IMR-90 (cell line): Measurements from ENCODE around the gene NFKB1. TPM values are rescaled to one million over a fixed set of nuclear protein-coding genes. Genes with fewer than 3 reads are reported as not detected.

Experiments used
- ATAC-seq: fragments of 200-7000 bp; cut with Tn5 transposase; 2 replicates; pipeline ENCODE4 v1.9.1; 2020; ENCODE audit warnings: low read depth, mild to moderate bottlenecking, moderate library complexity
- BruUV-seq: library from RNA; stranded (reverse); fragments of 400-500 nt; replicated peaks from 2 replicates; lab custom pipeline; 2021; lab: Mats Ljungman, UMichigan
- CTCF ChIA-PET: fragments of 300-600 bp; formaldehyde crosslinking; extraction: SDS; loops from one replicate; lab custom pipeline; 2021; ENCODE audit warnings: antibody characterized with exemption; lab: Yijun Ruan, JAX
- POLR2A ChIA-PET: fragments of 300-600 bp; sonication (Branson Sonifier 250); formaldehyde crosslinking; loops from one replicate; lab custom pipeline; 2022; ENCODE audit warnings: antibody characterized with exemption; ENCODE audit not compliant: unreplicated experiment; lab: Charles Lee
- DNase-seq: peaks from one replicate; pipeline ENCODE4 v3.0.0; 2013
- H2AFZ ChIP-seq: replicated peaks from 2 replicates; pipeline ENCODE3; 2013; ENCODE audit warnings: low read length, mild to moderate bottlenecking; ENCODE audit not compliant: poor library complexity
- H2AK5ac ChIP-seq: 2 replicates; pipeline ENCODE4 v1.6.1; 2013; ENCODE audit warnings: low read depth, low read length, inconsistent platforms
- H2AK9ac ChIP-seq: replicated peaks from 2 replicates; pipeline ENCODE3; 2013; ENCODE audit warnings: mild to moderate bottlenecking, low read depth, low read length, moderate library complexity; ENCODE audit not compliant: poor library complexity
- H2BK120ac ChIP-seq: 2 replicates; pipeline ENCODE4 v1.6.1; 2013; ENCODE audit warnings: low read depth, low read length, inconsistent platforms
- H2BK15ac ChIP-seq: 3 replicates; pipeline ENCODE4 v1.6.1; 2013; ENCODE audit warnings: low read depth, low read length, inconsistent platforms
- H2BK20ac ChIP-seq: 2 replicates; pipeline ENCODE4 v1.6.1; 2013; ENCODE audit warnings: low read depth, mild to moderate bottlenecking, inconsistent platforms, low read length, moderate library complexity
- H2BK5ac ChIP-seq: 2 replicates; pipeline ENCODE4 v1.6.1; 2013; ENCODE audit warnings: mild to moderate bottlenecking, low read depth, low read length, inconsistent platforms; ENCODE audit not compliant: poor library complexity, severe bottlenecking
- H3K14ac ChIP-seq: replicated peaks from 2 replicates; pipeline ENCODE4 v1.6.1; 2013; ENCODE audit warnings: low read depth, low read length, inconsistent platforms
- H3K18ac ChIP-seq: 2 replicates; pipeline ENCODE4 v1.6.1; 2013; ENCODE audit warnings: low read depth, low read length, control low read depth
- H3K23ac ChIP-seq: 2 replicates; pipeline ENCODE4 v1.6.1; 2013; ENCODE audit warnings: low read depth, low read length, inconsistent platforms
- H3K27ac ChIP-seq: 2 replicates; pipeline ENCODE4 v1.5.1; 2013; ENCODE audit warnings: mild to moderate bottlenecking, control low read depth, low read length; ENCODE audit not compliant: insufficient read depth
- H3K27me3 ChIP-seq: 2 replicates; pipeline ENCODE4 v1.6.1; 2013; ENCODE audit warnings: low read length; ENCODE audit not compliant: control insufficient read depth, insufficient read depth
- H3K36me3 ChIP-seq: 2 replicates; pipeline ENCODE4 v1.6.1; 2013; ENCODE audit warnings: low read length, mixed read lengths; ENCODE audit not compliant: control insufficient read depth, insufficient read depth
- H3K4ac ChIP-seq: 2 replicates; pipeline ENCODE4 v1.6.1; 2013; ENCODE audit warnings: low read depth, low read length, inconsistent platforms
- H3K4me1 ChIP-seq: 2 replicates; pipeline ENCODE4 v1.6.1; 2013; ENCODE audit warnings: low read length, mixed read lengths; ENCODE audit not compliant: control insufficient read depth, insufficient read depth
- H3K4me2 ChIP-seq: 2 replicates; pipeline ENCODE4 v1.6.1; 2013; ENCODE audit warnings: low read depth, mild to moderate bottlenecking, control low read depth, low read length, moderate library complexity
- H3K4me3 ChIP-seq: 2 replicates; pipeline ENCODE4 v1.5.1; 2013; ENCODE audit warnings: low read depth, mild to moderate bottlenecking, control low read depth, low read length, moderate library complexity; ENCODE audit not compliant: insufficient read depth
- H3K56ac ChIP-seq: 2 replicates; pipeline ENCODE4 v1.6.1; 2013; ENCODE audit warnings: low read length, inconsistent platforms; ENCODE audit not compliant: insufficient read depth; ENCODE audit errors: extremely low read depth
- H3K79me1 ChIP-seq, 2 experiments: 2 replicates each; pipeline ENCODE4 v1.6.1; 2013; ENCODE audit warnings: low read length in 2 of 2, inconsistent platforms in 1 of 2, low read depth in 1 of 2
- H3K9ac ChIP-seq: 2 replicates; pipeline ENCODE4 v1.6.1; 2013; ENCODE audit warnings: low read depth, low read length, control low read depth
- H3K9me1 ChIP-seq: 2 replicates; pipeline ENCODE4 v1.6.1; 2013; ENCODE audit warnings: low read length, inconsistent platforms; ENCODE audit not compliant: insufficient read depth
- H3K9me3 ChIP-seq: 2 replicates; pipeline ENCODE4 v1.6.1; 2013; ENCODE audit warnings: low read length; ENCODE audit not compliant: control insufficient read depth, insufficient read depth
- H4K20me1 ChIP-seq: 2 replicates; pipeline ENCODE4 v1.6.1; 2013; ENCODE audit warnings: low read length, inconsistent platforms; ENCODE audit not compliant: insufficient read depth
- H4K5ac ChIP-seq: 2 replicates; pipeline ENCODE4 v1.6.1; 2013; ENCODE audit warnings: mild to moderate bottlenecking, low read depth, low read length, control low read depth
- H4K8ac ChIP-seq, 2 experiments: 2 replicates each; pipeline ENCODE4 v1.6.1; 2013; ENCODE audit warnings: low read depth in 2 of 2, low read length in 2 of 2, control low read depth in 1 of 2, inconsistent platforms in 1 of 2
- H4K91ac ChIP-seq: 2 replicates; pipeline ENCODE4 v1.6.1; 2013; ENCODE audit warnings: low read depth, low read length, inconsistent platforms; ENCODE audit not compliant: insufficient read depth
- BHLHE40 ChIP-seq: fragments of 150-350 bp; IDR thresholded peaks from 2 replicates; pipeline ENCODE4 v1.6.1; 2016; ENCODE audit warnings: mild to moderate bottlenecking, low read depth, low read length
- CEBPB ChIP-seq: IDR thresholded peaks from 2 replicates; pipeline ENCODE4 v1.6.1; 2012; ENCODE audit warnings: low read depth, low read length, improper control_type of control experiment
- CHD1 ChIP-seq: IDR thresholded peaks from 2 replicates; pipeline ENCODE4 v1.6.1; 2012; ENCODE audit warnings: low read depth, low read length, improper control_type of control experiment
- CTCF ChIP-seq: conservative IDR thresholded peaks from 2 replicates; pipeline ENCODE4 v1.5.1; 2012; ENCODE audit warnings: mild to moderate bottlenecking, low read depth, low read length, improper control_type of control experiment
- FOS ChIP-seq: fragments of 150-350 bp; IDR thresholded peaks from 2 replicates; pipeline ENCODE4 v1.6.1; 2016; ENCODE audit warnings: low read depth, low read length
- MAFK ChIP-seq: IDR thresholded peaks from 2 replicates; pipeline ENCODE4 v1.6.1; 2012; ENCODE audit warnings: low read depth, low read length, improper control_type of control experiment
- MAZ ChIP-seq: IDR thresholded peaks from 2 replicates; pipeline ENCODE4 v1.6.1; 2012; ENCODE audit warnings: low read depth, mild to moderate bottlenecking, low read length, improper control_type of control experiment, moderate library complexity, borderline replicate concordance
- MXI1 ChIP-seq: IDR thresholded peaks from 2 replicates; pipeline ENCODE4 v1.6.1; 2012; ENCODE audit warnings: low read depth, mild to moderate bottlenecking, low read length, moderate library complexity, borderline replicate concordance
- NFE2L2 ChIP-seq: fragments of 150-350 bp; IDR thresholded peaks from 2 replicates; pipeline ENCODE4 v1.6.1; 2016; ENCODE audit warnings: low read depth, mild to moderate bottlenecking, low read length
- POLR2A ChIP-seq: IDR thresholded peaks from 2 replicates; pipeline ENCODE4 v1.6.1; 2012; ENCODE audit warnings: mild to moderate bottlenecking, low read depth, low read length
- RAD21 ChIP-seq: IDR thresholded peaks from 2 replicates; pipeline ENCODE4 v1.6.1; 2012; ENCODE audit warnings: low read length, improper control_type of control experiment
- RCOR1 ChIP-seq: IDR thresholded peaks from 2 replicates; pipeline ENCODE4 v1.6.1; 2012; ENCODE audit warnings: mild to moderate bottlenecking, low read length, improper control_type of control experiment; ENCODE audit not compliant: insufficient replicate concordance
- RFX5 ChIP-seq: IDR thresholded peaks from 2 replicates; pipeline ENCODE4 v1.8.0; 2012; ENCODE audit warnings: low read depth, mild to moderate bottlenecking, low read length, moderate library complexity
- SMC3 ChIP-seq: fragments of 150-350 bp; IDR thresholded peaks from 2 replicates; pipeline ENCODE4 v1.6.1; 2016; ENCODE audit warnings: low read depth, mild to moderate bottlenecking, antibody characterized with exemption, low read length, moderate library complexity
- WGBS, 2 experiments: methylation state at CpG; one replicate each; pipeline versions ENCODE4 v1.1.5 to v1.1.7; 2013; ENCODE audit warnings: missing lambda C conversion rate in 2 of 2; ENCODE audit not compliant: insufficient read length in 1 of 2; ENCODE audit errors: extremely low coverage in 2 of 2; 5-methylcytosine and 5-hydroxymethylcytosine counted together
- dilution Hi-C: fragments of 300-500 bp; cut with HindIII; formaldehyde crosslinking; loops from one replicate; pipeline ENCODE4 v1.14.3; 2018; ENCODE audit warnings: low sequenced_read_pairs; ENCODE audit not compliant: unreplicated experiment
- in situ Hi-C: fragments of 300-500 bp; cut with MboI; formaldehyde crosslinking; loops from 3 replicates; pipeline ENCODE4 v1.14.3; 2019; ENCODE audit warnings: low sequenced_read_pairs, inconsistent platforms, mixed read lengths
- intact Hi-C: fragments of 100-400 bp; cut with micrococcal nuclease; formaldehyde crosslinking; loops from 2 replicates; pipeline ENCODE4 v1.10.0; 2022
- polyA plus RNA-seq, 3 experiments: library from polyadenylated mRNA; depleted of rRNA; stranded (reverse); fragments of >200 nt; gene quantifications; 2 replicates each; pipeline ENCODE4 v1.2.3, GENCODE V29; 2012; ENCODE audit warnings: low replicate concordance in 1 of 3
- total RNA-seq: library from RNA; depleted of rRNA; stranded (reverse); fragments of >200 nt; gene quantifications from 2 replicates; pipeline ENCODE4 v1.2.3, GENCODE V29; 2012
- TF ChIP-seq, protein P1 (sequence below): fragments of 150-350 bp; IDR thresholded peaks from 2 replicates; pipeline ENCODE4 v1.6.1; 2016; ENCODE audit warnings: low read depth, mild to moderate bottlenecking, low read length, moderate library complexity, borderline replicate concordance
- TF ChIP-seq, protein P2 (sequence below): fragments of 150-350 bp; IDR thresholded peaks from 2 replicates; pipeline ENCODE4 v1.6.1; 2017; ENCODE audit warnings: mild to moderate bottlenecking, antibody characterized with exemption, low read length, low read depth

Gene NFKB1
- total and polyA plus RNA-seq, 2 of the 4 experiments (the other 2 are of a cell fraction): 19.8 to 24.6 TPM

GRCh38 chr4:102586002-102586643 lies 85.0 kb downstream of the NFKB1 start:
- H3K4me2 ChIP-seq: no peak overlapping the region
- no peak overlapping the region for H3K9ac ChIP-seq
- no peak for DNase-seq
- H3K9me1 ChIP-seq: no peaks in the 10 kb centered on the region; the same call in 1 of the 2 replicates
- TF ChIP-seq, protein P1, sequence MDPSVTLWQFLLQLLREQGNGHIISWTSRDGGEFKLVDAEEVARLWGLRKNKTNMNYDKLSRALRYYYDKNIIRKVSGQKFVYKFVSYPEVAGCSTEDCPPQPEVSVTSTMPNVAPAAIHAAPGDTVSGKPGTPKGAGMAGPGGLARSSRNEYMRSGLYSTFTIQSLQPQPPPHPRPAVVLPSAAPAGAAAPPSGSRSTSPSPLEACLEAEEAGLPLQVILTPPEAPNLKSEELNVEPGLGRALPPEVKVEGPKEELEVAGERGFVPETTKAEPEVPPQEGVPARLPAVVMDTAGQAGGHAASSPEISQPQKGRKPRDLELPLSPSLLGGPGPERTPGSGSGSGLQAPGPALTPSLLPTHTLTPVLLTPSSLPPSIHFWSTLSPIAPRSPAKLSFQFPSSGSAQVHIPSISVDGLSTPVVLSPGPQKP: no peak
- TF ChIP-seq CEBPB: no peak
- TF ChIP-seq, protein P2, sequence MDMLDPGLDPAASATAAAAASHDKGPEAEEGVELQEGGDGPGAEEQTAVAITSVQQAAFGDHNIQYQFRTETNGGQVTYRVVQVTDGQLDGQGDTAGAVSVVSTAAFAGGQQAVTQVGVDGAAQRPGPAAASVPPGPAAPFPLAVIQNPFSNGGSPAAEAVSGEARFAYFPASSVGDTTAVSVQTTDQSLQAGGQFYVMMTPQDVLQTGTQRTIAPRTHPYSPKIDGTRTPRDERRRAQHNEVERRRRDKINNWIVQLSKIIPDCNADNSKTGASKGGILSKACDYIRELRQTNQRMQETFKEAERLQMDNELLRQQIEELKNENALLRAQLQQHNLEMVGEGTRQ: no peak
- TF ChIP-seq RCOR1: no peak
- no peak for TF ChIP-seq CHD1
- TF ChIP-seq MXI1: no peak
- no peak for TF ChIP-seq RAD21
- no peak for TF ChIP-seq MAZ
- TF ChIP-seq CTCF: no peak
- TF ChIP-seq NFE2L2: no peak
- TF ChIP-seq MAFK: no peak
- TF ChIP-seq SMC3: no peak
- no peak for TF ChIP-seq POLR2A
- TF ChIP-seq BHLHE40: no peak
- TF ChIP-seq RFX5: no peak
- TF ChIP-seq FOS: no peak
- no peak overlapping the region for H3K27ac ChIP-seq
- no peaks in the 10 kb centered on the region for H3K27me3 ChIP-seq
- H3K14ac ChIP-seq: no peak overlapping the region
- no peak overlapping the region for H3K56ac ChIP-seq
- WGBS, 2 experiments: 97% methylated on average over 3 of the region's 4 CpGs; no CpG with 5 or more reads in 1 of the 2 experiments
- H2BK120ac ChIP-seq: no peak overlapping the region
- no peak overlapping the region for H2AK5ac ChIP-seq
- H3K36me3 ChIP-seq: peaks cover 15% of the 10 kb centered on the region
- peaks cover 1% of the 10 kb centered on the region; the same call in 1 of the 2 replicates for H3K9me3 ChIP-seq
- H3K79me1 ChIP-seq: 0 out of 4 replicates have a peak, but pooled peaks cover 0 to 3% of the 10 kb centered on the region in 2 experiments
- no peak overlapping the region for H2BK15ac ChIP-seq
- no peak overlapping the region for H2AK9ac ChIP-seq
- intact Hi-C loops (no loop called here), dilution Hi-C loops (no loop called here), in situ Hi-C loops (no loop called here)
- no peak overlapping the region for H2BK5ac ChIP-seq
- no peak overlapping the region for H4K8ac ChIP-seq
- H4K91ac ChIP-seq: no peak overlapping the region
- no peak overlapping the region for H2AFZ ChIP-seq
- no peaks in the 10 kb centered on the region for H4K20me1 ChIP-seq
- no peak for ATAC-seq
- no peak overlapping the region for H3K18ac ChIP-seq
- no peak overlapping the region for H3K4ac ChIP-seq
- CTCF ChIA-PET: no interaction called here
- no peak overlapping the region for H2BK20ac ChIP-seq
- H3K23ac ChIP-seq: no peak overlapping the region
- H4K5ac ChIP-seq: no peak overlapping the region
- no peak overlapping the region for H3K4me3 ChIP-seq
- POLR2A ChIA-PET: no interaction called here
- BruUV-seq: no TSS peak
- H3K4me1 ChIP-seq: no peaks in the 10 kb centered on the region
